Measurements from ENCODE around the gene RPS18. TPM values are rescaled to one million over a fixed set of nuclear protein-coding genes. Genes with fewer than 3 reads are reported as not detected.
A peak's percentile ranks its signal among the peaks of the same experiment; 100 is the strongest.

Gene RPS18
- total and polyA plus RNA-seq, 9 of the 15 experiments (the other 6 are each of a cell fraction or from before 2014, with no cell fraction given) = 5,023 to 17,516 (median 8,131) TPM

GRCh38 chr6:33276864-33277662, 5.2 kb downstream of the RPS18 start, which contains the start of gene B3GALT4 (continued):
- TF ChIP-seq TEAD4 (IDR thresholded peaks at IDR 0.05; ENCODE audit: low read length) = peak; percentile 19
- no peak for TF ChIP-seq TEAD4 (CRISPR knock-in tag; IDR thresholded peaks at IDR 0.05; ENCODE audit: borderline replicate concordance)
- no peak for TF ChIP-seq C11orf30 (IDR thresholded peaks at IDR 0.05; ENCODE audit: low read depth)
- TF ChIP-seq NFATC3 (IDR thresholded peaks at IDR 0.05) = no peak
- TF ChIP-seq E2F6 (IDR thresholded peaks at IDR 0.05; ENCODE audit: borderline replicate concordance in 1 of 2, extremely low read depth in 1 of 2, insufficient read depth in 1 of 2, insufficient read length in 1 of 2, low read depth in 1 of 2, low read length in 1 of 2, poor library complexity in 1 of 2, severe bottlenecking in 1 of 2) = peak; percentile 71 to 78
- TF ChIP-seq TFAP4 (CRISPR knock-in tag; IDR thresholded peaks at IDR 0.05; ENCODE audit: borderline replicate concordance) = peak; percentile 92
- no peak for TF ChIP-seq ZNF134 (CRISPR knock-in tag; conservative IDR thresholded peaks at IDR 0.05)
- TF ChIP-seq PHF20 (IDR thresholded peaks at IDR 0.05; ENCODE audit: partially characterized antibody) = peak; percentile 67
- TF ChIP-seq TCFL5 (CRISPR knock-in tag; conservative IDR thresholded peaks at IDR 0.05) = no peak
- TF ChIP-seq RBM22 (IDR thresholded peaks at IDR 0.05; ENCODE audit: low read depth, low read length, poor library complexity, severe bottlenecking) = peak; percentile 96
- TF ChIP-seq ZC3H8 (IDR thresholded peaks at IDR 0.05) = no peak
- TF ChIP-seq ZBTB26 (CRISPR knock-in tag; IDR thresholded peaks at IDR 0.05) = peak; percentile 81; the same call in 1 of the 2 replicates
- peak; percentile 77 to 82; a peak in 3 of 4 replicates for TF ChIP-seq TEAD1 (CRISPR knock-in tag; IDR thresholded peaks at IDR 0.05)
- TF ChIP-seq ZBTB9 (CRISPR knock-in tag; IDR thresholded peaks at IDR 0.05) = peak; percentile 85; the same call in 1 of the 2 replicates
- peak; percentile 33; the same call in 1 of the 2 replicates for TF ChIP-seq E2F1 (CRISPR knock-in tag; IDR thresholded peaks at IDR 0.05)
- TF ChIP-seq ZNF785 (CRISPR knock-in tag; IDR thresholded peaks at IDR 0.05) = no peak
- peak; percentile 35; the same call in 1 of the 2 replicates for TF ChIP-seq MXI1 (IDR thresholded peaks at IDR 0.05; ENCODE audit: low read depth, low read length)
- TF ChIP-seq GABPA (tag; conservative IDR thresholded peaks at IDR 0.05; ENCODE audit: low read depth) = peak; percentile 93
- TF ChIP-seq FOXP4 (CRISPR knock-in tag; IDR thresholded peaks at IDR 0.05; ENCODE audit: borderline replicate concordance) = peak; percentile 92; the same call in 1 of the 2 replicates

Measured in K562 (cell line).